Fibroblast of peridontal ligament (primary cell): ENCODE measurements around the gene DDX51.

Experiments used
- DNase-seq: peaks from one replicate; pipeline ENCODE4 v3.0.0-alpha.2; 2010; ENCODE audit errors: extremely low read depth

Gene DDX51

GRCh38 chr12:132179431-132180362 is 35.6 kb upstream of the DDX51 start:
- no peak for DNase-seq

DNA sequence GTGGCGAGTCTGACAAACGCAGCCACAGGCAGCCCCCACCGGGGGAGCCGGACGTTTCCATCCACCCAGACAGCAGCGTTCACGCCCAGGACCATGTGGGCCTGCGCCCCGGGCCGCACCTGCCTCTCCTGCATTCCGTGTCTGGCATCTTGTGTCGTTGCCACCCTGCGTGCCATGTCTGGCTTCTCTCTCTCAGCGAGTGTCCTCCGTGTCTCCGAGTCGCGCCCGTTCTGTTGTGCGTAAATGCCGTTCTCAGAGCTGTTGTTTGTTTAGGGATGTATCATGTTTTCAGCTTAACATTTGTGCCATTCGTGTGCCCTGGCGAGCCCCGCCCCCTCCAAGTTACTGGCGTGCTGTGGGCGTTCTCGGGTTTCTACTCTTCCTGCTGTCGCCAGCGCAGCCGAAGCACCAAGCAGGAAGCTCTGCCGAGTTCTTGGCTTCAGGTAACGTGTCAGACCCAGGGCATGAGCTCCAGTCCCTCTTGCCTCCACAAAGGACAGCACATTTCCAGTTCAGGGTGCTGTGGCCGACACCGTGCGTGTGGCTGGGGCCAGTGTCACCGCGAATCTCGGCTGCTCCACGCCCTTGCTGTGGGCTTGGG is 34.8 kb upstream of the DDX51 start:
- DNase-seq, result no peak

DNA sequence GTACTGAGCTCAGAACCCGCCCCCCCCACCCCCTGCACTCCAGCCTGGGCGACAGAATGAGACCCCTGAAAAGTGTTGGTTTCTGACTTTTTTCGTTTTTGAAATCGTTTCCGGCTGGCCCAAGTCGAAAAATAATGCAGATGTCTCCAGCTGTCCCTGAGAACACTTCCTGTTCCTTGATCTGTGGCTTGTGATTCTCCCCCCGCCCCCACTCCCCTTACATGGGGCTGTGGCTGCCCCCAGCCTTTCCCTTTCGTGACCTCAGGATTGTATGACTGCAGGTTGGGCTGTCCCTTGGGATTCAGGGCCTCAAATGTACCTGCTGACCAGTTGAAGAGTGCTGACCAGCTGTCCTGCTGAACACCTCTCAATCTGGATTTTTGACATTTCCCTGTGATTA is 34.2 kb upstream of the DDX51 start:
- no peak for DNase-seq

DNA sequence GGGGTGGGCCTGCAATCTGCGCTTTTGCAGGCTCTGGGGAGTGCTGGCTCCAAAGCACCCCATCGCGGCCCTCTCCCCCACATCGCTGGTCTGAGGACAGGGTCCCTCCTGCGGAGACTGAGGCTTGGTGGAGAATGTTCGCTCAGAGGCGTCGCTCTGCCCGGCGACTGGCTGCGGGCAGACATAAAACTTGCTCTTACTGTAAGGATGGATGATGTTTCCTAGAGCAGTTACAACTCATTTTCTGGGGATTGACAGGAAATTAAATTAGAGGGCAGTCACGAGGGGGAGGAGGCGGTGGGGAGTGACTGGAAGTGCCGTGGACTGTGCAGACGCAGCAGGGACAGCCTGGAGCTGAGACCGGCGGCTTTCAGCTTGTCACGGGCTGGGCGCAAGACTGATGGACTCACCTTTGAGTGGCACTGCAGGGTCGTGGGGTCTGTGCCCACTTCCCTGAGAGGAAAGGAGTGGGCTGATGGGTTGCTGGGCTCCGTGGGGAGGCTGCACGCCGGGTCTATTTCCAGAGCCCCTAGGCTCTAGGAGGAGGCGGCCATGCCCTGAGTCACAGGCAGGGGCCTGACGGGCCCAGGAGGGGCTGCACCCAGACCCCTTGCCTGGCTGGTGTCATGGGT is 32.9 kb upstream of the DDX51 start:
- DNase-seq, result no peak

DNA sequence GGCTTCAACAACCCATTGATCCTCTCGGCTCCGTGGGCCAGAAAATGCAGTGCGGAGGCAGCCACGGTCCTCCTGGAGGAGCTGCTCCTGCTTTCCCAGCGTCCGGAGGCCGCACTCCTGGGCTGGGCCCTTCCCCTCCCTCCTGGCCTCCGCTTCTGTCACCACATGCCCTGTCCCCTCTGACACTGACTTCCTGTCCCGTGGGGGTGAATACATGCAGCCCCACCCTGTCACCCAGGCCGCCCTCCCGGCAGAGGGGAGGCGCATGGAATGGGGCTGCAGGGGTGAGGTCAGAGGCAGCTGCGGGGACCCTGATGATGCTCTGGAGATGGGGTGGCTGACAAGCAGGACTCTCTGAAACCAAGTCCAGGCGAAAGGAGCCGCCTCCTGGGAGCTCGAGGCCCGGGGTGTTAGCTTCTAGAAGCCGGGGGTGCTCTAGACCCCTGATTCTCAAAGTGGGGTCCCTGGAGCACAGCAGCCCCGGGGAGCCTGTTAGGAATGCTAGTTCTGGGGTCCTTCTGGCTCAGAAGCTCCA is 32.3 kb upstream of the DDX51 start:
- no peak for DNase-seq

DNA sequence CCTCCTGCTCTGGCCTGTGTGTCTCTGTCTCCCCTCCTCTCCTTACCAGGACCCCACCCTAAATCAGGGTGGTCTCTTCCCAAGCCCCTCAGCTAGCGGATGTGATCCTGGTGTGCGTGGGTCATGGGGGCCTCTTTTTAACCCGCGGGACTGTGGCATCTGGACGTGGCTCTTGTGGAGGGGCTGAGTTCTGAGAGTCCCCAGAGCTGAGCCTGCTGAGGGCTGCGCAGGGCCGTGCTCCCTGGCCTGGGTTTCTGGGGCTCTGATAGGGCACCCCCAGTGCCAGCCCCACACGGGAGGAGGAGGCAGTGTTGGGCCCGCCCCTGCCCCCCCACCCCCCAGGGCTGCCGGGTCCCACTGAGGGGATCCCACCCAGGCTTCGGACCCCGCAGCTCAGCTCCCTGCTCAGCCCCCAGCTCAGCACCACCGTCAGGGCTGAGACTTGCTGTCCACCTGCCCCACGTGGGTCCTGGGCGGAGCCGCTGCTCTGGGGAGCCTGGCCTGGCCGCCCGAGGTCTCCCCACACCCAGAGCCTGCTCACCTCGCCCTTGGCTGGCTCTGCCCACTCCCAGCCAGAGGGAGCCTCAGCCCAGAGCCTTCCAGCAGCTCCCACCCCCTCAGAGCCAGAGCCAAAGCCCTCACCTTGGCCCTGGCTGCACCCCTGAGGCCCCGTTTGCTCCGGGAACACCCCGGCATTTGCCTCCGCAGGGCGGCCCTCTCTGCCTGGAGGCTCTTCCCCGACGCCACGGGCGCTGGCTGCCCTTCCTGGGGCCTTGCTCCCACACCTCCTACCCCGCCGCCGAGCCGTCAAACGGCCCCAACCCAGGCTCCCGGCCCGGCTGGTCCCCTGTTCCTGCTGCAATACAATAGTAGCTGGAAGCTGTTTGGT is 31.6 kb upstream of the DDX51 start:
- no peak for DNase-seq

GRCh38 chr12:132174839-132175490 is 30.8 kb upstream of the DDX51 start:
- DNase-seq, result no peak

DNA sequence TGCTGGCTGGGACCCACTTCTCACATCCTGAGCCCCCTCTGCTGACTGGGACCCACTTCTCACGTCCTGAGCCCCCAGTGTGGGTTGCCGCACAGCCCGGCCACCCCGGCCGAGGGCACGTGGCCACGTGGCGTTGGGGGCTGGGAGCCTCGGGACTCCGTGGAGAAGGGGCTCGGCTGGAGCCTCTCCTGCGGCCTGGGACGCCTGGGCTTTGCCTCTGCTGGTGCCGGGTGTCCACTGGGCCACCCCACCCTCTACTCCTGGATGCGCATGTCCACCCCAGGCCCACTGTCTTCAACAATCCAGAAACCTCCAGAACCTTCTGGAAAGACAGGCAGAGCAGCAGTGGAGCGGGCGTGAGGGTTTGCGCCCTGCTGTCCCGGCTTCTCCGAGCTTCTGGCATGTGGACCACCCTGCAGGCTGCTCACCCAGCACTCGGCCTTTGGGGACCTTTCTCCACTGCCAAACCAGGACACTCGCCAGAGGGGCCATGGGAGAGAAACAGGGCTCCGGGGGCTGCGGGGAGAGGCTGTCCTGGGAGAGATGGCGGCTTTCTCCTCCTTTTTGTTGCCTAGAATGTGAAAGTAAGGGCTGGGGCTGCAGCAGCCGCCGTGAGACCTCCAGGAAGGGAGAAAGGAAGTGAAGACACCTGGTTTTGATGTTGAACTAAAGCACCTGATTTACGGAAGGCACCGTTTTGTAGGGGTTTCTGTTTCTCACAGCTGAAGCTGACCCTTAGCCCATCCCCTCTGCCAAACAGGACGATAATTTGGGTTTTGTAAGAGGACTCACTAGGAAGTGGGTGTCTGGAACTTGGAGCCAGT is 30.1 kb upstream of the DDX51 start:
- no peak for DNase-seq

GRCh38 chr12:132173135-132174014 is 29.3 kb upstream of the DDX51 start:
- no peak for DNase-seq

DNA sequence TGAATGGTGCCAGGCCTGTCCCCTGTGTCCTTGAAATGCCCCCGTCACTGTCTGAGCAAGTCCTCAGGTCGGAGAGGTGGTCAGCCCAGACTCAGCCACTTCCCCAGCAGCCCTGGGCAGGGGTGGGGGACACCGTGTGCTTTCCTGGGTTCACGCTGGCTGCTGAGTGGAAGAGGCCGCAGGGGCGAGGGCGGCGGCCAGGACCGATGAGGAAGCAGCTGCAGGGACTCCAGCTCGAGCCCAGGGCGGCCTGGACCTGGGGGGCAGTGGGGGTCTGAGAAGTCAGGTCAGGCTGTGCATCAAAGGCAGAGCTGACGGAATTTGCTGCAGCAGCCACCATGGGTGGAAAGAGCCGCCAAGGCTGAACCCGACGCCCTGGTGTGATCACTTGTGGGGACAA is 28.5 kb upstream of the DDX51 start:
- no peak for DNase-seq

DNA sequence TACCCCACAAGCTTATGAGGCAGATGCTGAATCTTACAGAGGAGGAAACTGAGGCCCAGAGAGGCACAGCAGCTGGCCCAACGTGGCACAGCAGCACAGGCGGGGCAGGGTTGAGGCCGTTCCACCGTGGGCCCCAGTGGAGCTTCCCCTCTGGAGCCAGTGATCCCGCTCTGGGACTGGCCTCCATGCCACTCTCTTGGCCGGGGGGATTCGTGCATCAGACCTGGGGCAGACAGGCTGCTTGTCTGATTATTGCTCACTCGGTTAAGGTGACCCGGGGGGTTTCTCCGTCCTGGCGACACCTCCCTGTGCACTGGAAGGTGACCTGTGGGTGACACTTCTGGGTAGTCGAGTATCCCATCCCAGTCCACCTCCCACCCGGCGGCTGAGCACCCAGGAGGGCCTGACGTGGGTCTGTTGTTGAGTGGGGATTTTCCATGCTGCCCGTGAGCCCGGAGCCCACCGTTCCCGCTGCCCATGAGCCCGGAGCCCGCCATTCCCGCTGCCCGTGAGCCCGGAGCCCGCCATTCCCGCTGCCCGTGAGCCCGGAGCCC is 27.9 kb upstream of the DDX51 start:
- DNase-seq, result no peak

- no peak for DNase-seq
Observed at GRCh38 chr12:132171293-132171967, 27.3 kb upstream of the DDX51 start.

DNA sequence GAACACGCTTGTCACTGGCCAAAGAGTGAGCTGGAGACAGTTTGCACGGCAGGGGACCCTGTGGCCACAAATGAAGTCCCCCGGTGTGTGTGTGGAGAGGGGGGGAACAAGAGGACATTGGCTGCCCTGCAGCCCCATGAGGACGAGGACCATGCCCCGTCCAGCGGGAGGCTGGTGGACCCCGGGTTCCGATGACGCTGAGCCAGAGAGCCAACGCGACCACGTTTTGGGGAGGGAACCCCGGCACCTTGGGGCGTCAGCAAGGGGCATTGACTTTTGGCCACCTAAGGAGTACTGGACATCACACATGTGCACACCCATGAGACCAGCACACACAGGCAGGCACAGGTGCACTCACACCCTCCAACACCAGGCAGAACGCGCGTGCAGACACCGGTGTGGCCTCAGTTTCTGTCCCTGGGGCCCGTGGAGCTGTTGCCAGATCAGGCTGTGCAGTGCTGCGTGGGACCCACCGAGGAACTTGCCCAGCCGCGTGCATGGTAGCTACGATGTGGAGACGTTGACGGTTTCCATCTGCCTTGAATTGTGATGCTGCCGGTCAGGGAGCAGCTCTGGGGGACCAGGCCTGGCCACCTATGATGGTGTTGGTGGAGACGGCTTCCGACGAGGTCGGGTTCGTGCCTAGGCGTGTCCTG is 26.6 kb upstream of the DDX51 start:
- DNase-seq, result no peak

GRCh38 chr12:132170094-132170636 is 26.0 kb upstream of the DDX51 start:
- DNase-seq, result peak; percentile 73

DNA sequence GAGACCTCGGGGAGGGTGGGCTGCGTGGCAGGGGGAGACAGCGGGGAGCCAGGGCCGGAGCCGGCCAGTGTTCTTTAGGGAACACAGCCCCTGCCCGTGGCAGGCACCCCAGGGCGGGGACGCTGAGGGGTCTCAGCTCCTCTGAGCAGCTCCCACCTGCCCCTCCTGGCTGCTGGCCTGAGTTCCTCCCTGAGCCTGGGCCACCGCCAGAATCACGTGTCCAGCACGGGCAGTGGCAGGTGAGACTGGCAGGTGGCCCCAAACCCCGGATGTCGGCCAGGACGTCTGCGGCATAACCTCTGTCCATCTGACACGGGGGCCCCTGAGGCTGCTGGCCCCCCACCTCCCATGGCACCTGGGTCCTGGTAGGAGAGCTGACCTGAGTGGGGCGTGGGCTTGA is 25.3 kb upstream of the DDX51 start:
- no peak for DNase-seq

GRCh38 chr12:132168311-132169031 is 24.4 kb upstream of the DDX51 start:
- DNase-seq, result no peak
